Measurements from ENCODE around the gene JARID2. TPM values are rescaled to one million over a fixed set of nuclear protein-coding genes. Genes with fewer than 3 reads are reported as not detected.

JARID2 gene
- total and polyA plus RNA-seq, 9 of the 15 experiments (the other 6 are each of a cell fraction or from before 2014, with no cell fraction given), result 5.0 to 29.0 (median 15.6) TPM

- Histone ChIP-seq H2AFZ (ENCODE audit: low read depth, low read length) (no peak overlapping the region), H3K36me3 (ENCODE audit: control insufficient read depth, insufficient read depth, low read length) (0 out of 3 replicates have a peak, but pooled peaks cover 8% of the 10 kb centered on the region), H3K9me3 (replicated peaks; ENCODE audit: control insufficient read depth, insufficient read depth, low read depth, low read length) (no peaks in the 10 kb centered on the region), H3K27ac (ENCODE audit: extremely low read depth, low read depth, low read length) (no peak overlapping the region), H3K4me2 (ENCODE audit: insufficient read depth, low read length) (no peak overlapping the region), H3K9me1 (ENCODE audit: control insufficient read depth, insufficient read depth, low read length) (peaks cover 5% of the 10 kb centered on the region), H3K4me1 (replicated peaks in 1 of 2; ENCODE audit: control insufficient read depth in 2 of 2, insufficient read depth in 2 of 2, low read length in 2 of 2) (peaks cover 0 to 11% of the 10 kb centered on the region in 2 experiments; a peak in 3 of 5 replicates), H3K9ac (ENCODE audit: insufficient read depth in 1 of 2, low read depth in 2 of 2, low read length in 2 of 2) (no peak overlapping the region), H3K4me3 (no peak overlapping the region), H4K20me1 (replicated peaks; ENCODE audit: control insufficient read depth, insufficient read depth, low read length) (peaks cover 12% of the 10 kb centered on the region; the same call in 1 of the 2 replicates), H3K79me2 (ENCODE audit: control insufficient read depth, insufficient read depth, low read length) (peaks cover 70% of the 10 kb centered on the region), H3K27me3 (ENCODE audit: control insufficient read depth in 2 of 2, insufficient read depth in 2 of 2, low read length in 2 of 2) (no peaks in the 10 kb centered on the region)
- POLR2A ChIA-PET, result no interaction called here
- TF ChIP-seq ZNF668 (CRISPR knock-in tag; IDR thresholded peaks at IDR 0.05) (no peak), SPI1 (IDR thresholded peaks at IDR 0.05; ENCODE audit: borderline replicate concordance, low read depth, low read length) (peak; percentile 30; the same call in 1 of the 2 replicates)
- intact Hi-C loops (cut with micrococcal nuclease), result no loop called here
- ATAC-seq (no peak), DNase-seq (ENCODE audit: extremely low read depth in 1 of 4, low spot score in 3 of 4) (no peak), FAIRE-seq (no peak)
- in situ Hi-C loops (cut with MboI), result no loop called here
- no TSS peak for BruUV-seq (replicated peaks)
- 61% methylated on average over 12 of the region's 12 CpGs for WGBS (ENCODE audit: insufficient coverage, low coverage, missing lambda C conversion rate)
- CTCF ChIA-PET (ENCODE audit: low intra/inter-chr PET ratio), result no interaction called here
Measured at GRCh38 chr6:15429141-15430110, 183.6 kb downstream of the JARID2 start.

GRCh38 chr6:15430186-15430585 is 184.3 kb downstream of the JARID2 start:
- DNase-seq (ENCODE audit: extremely low read depth in 1 of 4, low spot score in 3 of 4), result no peak
- peaks cover 0 to 13% of the 10 kb centered on the region in 2 experiments; a peak in 3 of 5 replicates for H3K4me1 ChIP-seq (replicated peaks in 1 of 2; ENCODE audit: control insufficient read depth in 2 of 2, insufficient read depth in 2 of 2, low read length in 2 of 2)
- peaks cover 74% of the 10 kb centered on the region for H3K79me2 ChIP-seq (ENCODE audit: control insufficient read depth, insufficient read depth, low read length)
- no peak overlapping the region for H3K4me2 ChIP-seq (ENCODE audit: insufficient read depth, low read length)
- H3K9me3 ChIP-seq (replicated peaks; ENCODE audit: control insufficient read depth, insufficient read depth, low read depth, low read length), result no peaks in the 10 kb centered on the region
- ChIA-PET CTCF (ENCODE audit: low intra/inter-chr PET ratio) (no interaction called here), POLR2A (no interaction called here)
- FAIRE-seq, result no peak
- no peak overlapping the region for H2AFZ ChIP-seq (ENCODE audit: low read depth, low read length)
- intact Hi-C loops (cut with micrococcal nuclease), result no loop called here
- ATAC-seq, result no peak
- BruUV-seq (replicated peaks), result no TSS peak
- peaks cover 12% of the 10 kb centered on the region; the same call in 1 of the 2 replicates for H4K20me1 ChIP-seq (replicated peaks; ENCODE audit: control insufficient read depth, insufficient read depth, low read length)
- TF ChIP-seq ZBTB7A (IDR thresholded peaks at IDR 0.05; ENCODE audit: borderline replicate concordance, control insufficient read depth, low read depth, low read length) (no peak), FOXA1 (IDR thresholded peaks at IDR 0.05; ENCODE audit: borderline replicate concordance) (no peak), ZNF347 (CRISPR knock-in tag; IDR thresholded peaks at IDR 0.05; ENCODE audit: low read depth) (no peak), SAFB2 (IDR thresholded peaks at IDR 0.05; ENCODE audit: borderline replicate concordance, low read depth, low read length, severe bottlenecking) (no peak), ZNF551 (CRISPR knock-in tag; IDR thresholded peaks at IDR 0.05) (no peak)
- 0 out of 3 replicates have a peak, but pooled peaks cover 8% of the 10 kb centered on the region for H3K36me3 ChIP-seq (ENCODE audit: control insufficient read depth, insufficient read depth, low read length)
- H3K9me1 ChIP-seq (ENCODE audit: control insufficient read depth, insufficient read depth, low read length), result peaks cover 5% of the 10 kb centered on the region
- H3K9ac ChIP-seq (ENCODE audit: insufficient read depth in 1 of 2, low read depth in 2 of 2, low read length in 2 of 2), result no peak overlapping the region
- WGBS (ENCODE audit: insufficient coverage, low coverage, missing lambda C conversion rate), result 45% methylated on average over 2 of the region's 2 CpGs
- H3K27ac ChIP-seq (ENCODE audit: extremely low read depth, low read depth, low read length), result no peak overlapping the region
- in situ Hi-C loops (cut with MboI), result no loop called here
- no peak overlapping the region for H3K4me3 ChIP-seq
- H3K27me3 ChIP-seq (ENCODE audit: control insufficient read depth in 2 of 2, insufficient read depth in 2 of 2, low read length in 2 of 2), result no peaks in the 10 kb centered on the region

Measured in K562 (cell line).